K562 (cell line): ENCODE measurements around the gene JADE2. TPM values are rescaled to one million over a fixed set of nuclear protein-coding genes. Genes with fewer than 3 reads are reported as not detected.

Experiments
- BCLAF1 ChIP-seq, 2 experiments: fragments of 450-650 bp in 1 of 2; IDR thresholded peaks; 2 replicates each; pipeline ENCODE4 v1.6.1; 2011 to 2017; ENCODE audit warnings: low read depth in 2 of 2, antibody characterized with exemption in 1 of 2, borderline replicate concordance in 1 of 2, low read length in 1 of 2, mild to moderate bottlenecking in 1 of 2, mixed read lengths in 1 of 2; ENCODE audit not compliant: control insufficient read depth in 1 of 2
- C11orf30 ChIP-seq: fragments of 450-650 bp; IDR thresholded peaks from 2 replicates; pipeline ENCODE4 v1.6.1; 2016; ENCODE audit warnings: low read depth, mild to moderate bottlenecking
- CEBPZ ChIP-seq: fragments of 150-350 bp; IDR thresholded peaks from 2 replicates; pipeline ENCODE4 v1.6.1; 2014; ENCODE audit warnings: low read depth, mild to moderate bottlenecking, low read length, borderline replicate concordance
- EP400 ChIP-seq: fragments of 450-650 bp; IDR thresholded peaks from 2 replicates; pipeline ENCODE4 v1.6.1; 2017; ENCODE audit warnings: antibody characterized with exemption, mild to moderate bottlenecking, moderate library complexity
- ETS2 ChIP-seq: IDR thresholded peaks from 2 replicates; pipeline ENCODE4 v1.6.1; 2016; ENCODE audit warnings: borderline replicate concordance, missing genetic modification characterization, mild to moderate bottlenecking, moderate library complexity, missing compliant biosample characterization; ENCODE audit not compliant: poor library complexity, severe bottlenecking
- KDM4B ChIP-seq, 2 experiments: fragments of 450-650 bp in 1 of 2; sonication (generic) in 1 of 2; IDR thresholded peaks; 2 replicates each; pipeline ENCODE4 v1.6.1; 2016 to 2017; ENCODE audit warnings: borderline replicate concordance in 2 of 2, antibody characterized with exemption in 1 of 2, low read depth in 1 of 2, mild to moderate bottlenecking in 1 of 2
- KLF10 ChIP-seq: fragments of 250-450 bp; sonication (Bioruptor Pico); IDR thresholded peaks from 2 replicates; pipeline ENCODE4 v1.6.1; 2021; ENCODE audit warnings: matching md5 sums
- PML ChIP-seq: IDR thresholded peaks from 2 replicates; pipeline ENCODE4 v1.6.1; 2012; ENCODE audit warnings: low read length, inconsistent platforms
- ZBTB9 ChIP-seq: fragments of 450-650 bp; formaldehyde crosslinking; IDR thresholded peaks from 2 replicates; pipeline ENCODE4 v1.4.0; 2020; ENCODE audit warnings: mild to moderate bottlenecking, moderate library complexity
- ZC3H11A ChIP-seq: IDR thresholded peaks from 2 replicates; pipeline ENCODE4 v1.6.1; 2012; ENCODE audit warnings: low read depth, low read length, improper control_type of control experiment
- ZNF311 ChIP-seq: fragments of 250-450 bp; sonication (Bioruptor Pico); IDR thresholded peaks from 2 replicates; pipeline ENCODE4 v1.4.0; 2020; ENCODE audit warnings: mild to moderate bottlenecking, moderate library complexity
- ZNF592 ChIP-seq: fragments of 450-650 bp; IDR thresholded peaks from 2 replicates; pipeline ENCODE4 v1.6.1; 2017; ENCODE audit warnings: antibody characterized with exemption, mild to moderate bottlenecking
- polyA plus RNA-seq, 8 experiments: library from polyadenylated mRNA; depleted of rRNA in 4 of 8; stranded (reverse) in 5 of 8; unstranded in 3 of 8; fragments of >200 nt; fragmentation: Nextera tagmentation in 2 of 8; fragmentation: Illumina TruSeq in 1 of 8; extraction: Ambion mirVana in 2 of 8; extraction: Trizol in 1 of 8; gene quantifications; 2 replicates each; pipeline versions ENCODE4 v1.2.1 to v1.2.3, GENCODE V29; 2011 to 2014; ENCODE audit warnings: inconsistent platforms in 1 of 8, missing spikeins in 1 of 8
- total RNA-seq, 7 experiments: library from RNA; depleted of rRNA in 6 of 7; stranded (reverse); fragments of >200 nt in 6 of 7; fragmentation: Illumina TruSeq in 2 of 7; extraction: Trizol in 2 of 7; gene quantifications; 2 replicates each; pipeline versions ENCODE4 v1.2.1 to v1.2.3, GENCODE V29; 2011 to 2021; ENCODE audit warnings: low replicate concordance in 1 of 7

Gene JADE2
- total and polyA plus RNA-seq, 9 of the 15 experiments (the other 6 are each of a cell fraction or from before 2014, with no cell fraction given), result 0.50 to 23.3 (median 9.1) TPM

- TF ChIP-seq ETS2 (no peak), PML (no peak), KDM4B (IDR thresholded peaks at IDR 0.05; ENCODE audit: borderline replicate concordance in 2 of 2, low read depth in 1 of 2) (no peak), BCLAF1 (IDR thresholded peaks at IDR 0.05; ENCODE audit: borderline replicate concordance in 1 of 2, control insufficient read depth in 1 of 2, low read depth in 2 of 2, low read length in 1 of 2) (no peak), ZBTB9 (no peak), ZC3H11A (no peak), EP400 (no peak), CEBPZ (no peak), ZNF592 (no peak), ZNF311 (no peak), C11orf30 (no peak), KLF10 (CRISPR knock-in tag) (no peak)
These were observed 1.9 kb downstream of the JADE2 start (continued) for GRCh38 chr5:134527156-134527960.
